Measurements from ENCODE around the gene CAMKK1.

Gene CAMKK1

DNA sequence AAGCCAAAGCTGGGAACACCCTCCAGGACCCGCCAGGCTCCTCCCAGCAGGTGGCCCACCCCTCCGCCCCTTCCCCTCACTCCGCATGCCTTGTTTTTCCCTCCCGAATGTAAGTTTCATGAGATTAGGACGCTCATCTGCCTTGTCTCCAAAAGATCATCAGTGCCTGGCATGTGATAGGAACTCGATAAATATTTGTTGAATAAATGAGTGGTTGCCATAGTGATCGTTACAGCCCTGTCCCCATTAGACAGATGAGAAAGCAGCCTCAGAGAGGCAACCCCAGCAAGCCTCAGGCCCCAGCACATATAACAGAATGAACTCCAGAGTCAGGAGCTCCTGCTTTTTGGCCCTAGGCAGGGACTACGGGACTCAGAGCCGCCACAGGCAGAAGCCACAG is 5.0 kb downstream of the CAMKK1 start:
- Histone ChIP-seq H2BK12ac (ENCODE audit: low read length in 2 of 2) (peak overlapping the region; percentile 26 to 69), H3K14ac (ENCODE audit: low read length in 2 of 2) (no peak overlapping the region), H3K9me3 (ENCODE audit: control insufficient read depth, low read length) (no peaks in the 10 kb centered on the region), H3K4ac (ENCODE audit: low read depth in 1 of 2, low read length in 2 of 2) (peak overlapping the region; percentile 57 to 66), H2AK5ac (ENCODE audit: low read length, severe bottlenecking) (peak overlapping the region; percentile 42), H3K79me1 (replicated peaks; ENCODE audit: low read length, poor library complexity, severe bottlenecking) (peaks cover 7% of the 10 kb centered on the region), H3K4me3 (ENCODE audit: insufficient read depth in 1 of 2, low read depth in 1 of 2, low read length in 2 of 2) (no peak overlapping the region), H3K18ac (ENCODE audit: low read depth in 1 of 2, low read length in 2 of 2) (peak overlapping the region; percentile 49 to 78), H3K4me2 (ENCODE audit: low read length, poor library complexity, severe bottlenecking) (no peak overlapping the region), H3K36me3 (ENCODE audit: control insufficient read depth in 1 of 2, insufficient read depth in 2 of 2, low read depth in 1 of 2, low read length in 2 of 2) (peaks cover 24 to 33% of the 10 kb centered on the region in 2 experiments), H3K9ac (ENCODE audit: low read length) (peak overlapping the region; percentile 88), H4K91ac (ENCODE audit: low read length) (peak overlapping the region; percentile 74), H4K8ac (ENCODE audit: low read length) (peak overlapping the region; percentile 52), H3K27me3 (ENCODE audit: control insufficient read depth in 1 of 2, insufficient read depth in 1 of 2, low read length in 2 of 2) (no peaks in the 10 kb centered on the region), H2BK5ac (ENCODE audit: low read depth, low read length, poor library complexity, severe bottlenecking) (no peak overlapping the region), H2AFZ (ENCODE audit: low read depth, low read length) (no peak overlapping the region), H2BK15ac (ENCODE audit: low read depth, poor library complexity, severe bottlenecking) (peak overlapping the region; percentile 63), H3K27ac (ENCODE audit: low read length, poor library complexity, severe bottlenecking) (peak overlapping the region; percentile 56), H3K23ac (ENCODE audit: low read length in 2 of 2) (no peak overlapping the region), H3K4me1 (ENCODE audit: control insufficient read depth, insufficient read depth, low read depth, low read length) (peaks cover 81% of the 10 kb centered on the region), H2BK120ac (ENCODE audit: low read depth, low read length) (peak overlapping the region; percentile 55)
- peak; percentile 21 for DNase-seq
- whole genome bisulfite sequencing: 81% methylated on average over 9 of the region's 9 CpGs

DNA sequence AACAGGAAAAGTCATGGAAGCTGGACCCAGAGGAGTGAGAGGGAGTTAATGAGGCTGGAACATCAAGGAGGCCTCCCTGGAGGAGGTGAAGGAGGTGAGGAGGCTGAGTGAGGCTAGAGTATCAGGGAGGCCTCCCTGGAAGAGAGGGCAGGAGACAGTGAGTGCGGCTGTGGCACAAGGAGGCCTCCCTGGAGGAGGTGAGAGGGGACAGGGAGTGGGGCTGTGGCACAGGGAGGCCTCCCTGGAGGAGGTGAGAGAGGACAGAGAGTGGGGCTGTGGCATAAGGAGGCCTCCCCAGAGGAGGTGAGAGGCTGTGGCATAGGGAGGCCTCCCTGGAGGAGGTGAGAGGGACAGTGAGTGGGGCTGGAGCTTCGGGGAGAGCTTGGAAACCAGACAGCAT is 5.5 kb downstream of the CAMKK1 start:
- Histone ChIP-seq H3K9me3 (ENCODE audit: control insufficient read depth, low read length) (no peaks in the 10 kb centered on the region), H3K9ac (ENCODE audit: low read length) (peak overlapping the region; percentile 88), H3K27me3 (ENCODE audit: control insufficient read depth in 1 of 2, insufficient read depth in 1 of 2, low read length in 2 of 2) (no peaks in the 10 kb centered on the region), H3K27ac (ENCODE audit: low read length, poor library complexity, severe bottlenecking) (no peak overlapping the region), H4K8ac (ENCODE audit: low read length) (peak overlapping the region; percentile 46), H2BK5ac (ENCODE audit: low read depth, low read length, poor library complexity, severe bottlenecking) (no peak overlapping the region), H3K23ac (ENCODE audit: low read length in 2 of 2) (no peak overlapping the region), H3K4me2 (ENCODE audit: low read length, poor library complexity, severe bottlenecking) (no peak overlapping the region), H2AK5ac (ENCODE audit: low read length, severe bottlenecking) (peak overlapping the region; percentile 42), H3K79me1 (replicated peaks; ENCODE audit: low read length, poor library complexity, severe bottlenecking) (peaks cover 7% of the 10 kb centered on the region), H3K14ac (ENCODE audit: low read length in 2 of 2) (peak overlapping the region in 1 of 2 experiments; percentile 5), H4K91ac (ENCODE audit: low read length) (peak overlapping the region; percentile 74), H3K36me3 (ENCODE audit: control insufficient read depth in 1 of 2, insufficient read depth in 2 of 2, low read depth in 1 of 2, low read length in 2 of 2) (peaks cover 29 to 37% of the 10 kb centered on the region in 2 experiments), H3K4me1 (ENCODE audit: control insufficient read depth, insufficient read depth, low read depth, low read length) (peaks cover 81% of the 10 kb centered on the region), H3K4me3 (ENCODE audit: insufficient read depth in 1 of 2, low read depth in 1 of 2, low read length in 2 of 2) (no peak overlapping the region), H2BK15ac (ENCODE audit: low read depth, poor library complexity, severe bottlenecking) (peak overlapping the region; percentile 6), H3K18ac (ENCODE audit: low read depth in 1 of 2, low read length in 2 of 2) (peak overlapping the region; percentile 25 to 71), H2AFZ (ENCODE audit: low read depth, low read length) (no peak overlapping the region), H3K4ac (ENCODE audit: low read depth in 1 of 2, low read length in 2 of 2) (peak overlapping the region in 1 of 2 experiments; percentile 51), H2BK12ac (ENCODE audit: low read length in 2 of 2) (peak overlapping the region; percentile 26 to 69), H2BK120ac (ENCODE audit: low read depth, low read length) (peak overlapping the region; percentile 37)
- no peak for DNase-seq
- WGBS: 89% methylated on average over 2 of the region's 2 CpGs

DNA sequence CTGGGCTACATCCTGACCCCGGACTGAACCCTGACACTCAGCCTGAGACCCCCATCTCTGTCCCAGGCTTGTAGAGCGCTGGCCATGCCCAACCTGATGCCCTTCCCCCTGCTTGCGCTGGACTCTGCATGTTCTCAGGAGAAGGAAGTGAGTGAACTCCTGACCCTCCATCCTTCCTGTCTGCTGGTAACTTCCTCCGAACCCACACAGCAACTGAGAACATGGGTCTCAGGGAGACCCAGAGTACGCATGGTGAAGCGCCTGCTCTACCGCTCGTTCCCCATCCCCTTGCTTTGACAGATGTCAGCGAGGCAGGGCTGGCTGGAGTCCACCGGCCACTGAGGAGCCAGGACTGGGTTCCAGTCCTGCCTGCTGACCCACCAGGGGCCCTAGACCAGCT is 6.1 kb downstream of the CAMKK1 start:
- Histone ChIP-seq H4K8ac (ENCODE audit: low read length) (no peak overlapping the region), H3K27me3 (ENCODE audit: control insufficient read depth in 1 of 2, insufficient read depth in 1 of 2, low read length in 2 of 2) (no peaks in the 10 kb centered on the region), H3K27ac (ENCODE audit: low read length, poor library complexity, severe bottlenecking) (no peak overlapping the region), H3K4me1 (ENCODE audit: control insufficient read depth, insufficient read depth, low read depth, low read length) (peaks cover 78% of the 10 kb centered on the region), H2BK15ac (ENCODE audit: low read depth, poor library complexity, severe bottlenecking) (no peak overlapping the region), H3K23ac (ENCODE audit: low read length in 2 of 2) (no peak overlapping the region), H3K4ac (ENCODE audit: low read depth in 1 of 2, low read length in 2 of 2) (peak overlapping the region in 1 of 2 experiments; percentile 8), H3K9ac (ENCODE audit: low read length) (peak overlapping the region; percentile 88), H2BK120ac (ENCODE audit: low read depth, low read length) (no peak overlapping the region), H3K18ac (ENCODE audit: low read depth in 1 of 2, low read length in 2 of 2) (peak overlapping the region in 1 of 2 experiments; percentile 71), H4K91ac (ENCODE audit: low read length) (no peak overlapping the region), H3K14ac (ENCODE audit: low read length in 2 of 2) (no peak overlapping the region), H2AK5ac (ENCODE audit: low read length, severe bottlenecking) (peak overlapping the region; percentile 42), H2BK5ac (ENCODE audit: low read depth, low read length, poor library complexity, severe bottlenecking) (no peak overlapping the region), H2AFZ (ENCODE audit: low read depth, low read length) (no peak overlapping the region), H3K36me3 (ENCODE audit: control insufficient read depth in 1 of 2, insufficient read depth in 2 of 2, low read depth in 1 of 2, low read length in 2 of 2) (peaks cover 35 to 42% of the 10 kb centered on the region in 2 experiments), H3K9me3 (ENCODE audit: control insufficient read depth, low read length) (no peaks in the 10 kb centered on the region), H2BK12ac (ENCODE audit: low read length in 2 of 2) (peak overlapping the region; percentile 11 to 69), H3K4me2 (ENCODE audit: low read length, poor library complexity, severe bottlenecking) (no peak overlapping the region), H3K4me3 (ENCODE audit: insufficient read depth in 1 of 2, low read depth in 1 of 2, low read length in 2 of 2) (no peak overlapping the region), H3K79me1 (replicated peaks; ENCODE audit: low read length, poor library complexity, severe bottlenecking) (peaks cover 7% of the 10 kb centered on the region)
- 82% methylated on average over 10 of the region's 10 CpGs for WGBS
- DNase-seq: no peak

DNA sequence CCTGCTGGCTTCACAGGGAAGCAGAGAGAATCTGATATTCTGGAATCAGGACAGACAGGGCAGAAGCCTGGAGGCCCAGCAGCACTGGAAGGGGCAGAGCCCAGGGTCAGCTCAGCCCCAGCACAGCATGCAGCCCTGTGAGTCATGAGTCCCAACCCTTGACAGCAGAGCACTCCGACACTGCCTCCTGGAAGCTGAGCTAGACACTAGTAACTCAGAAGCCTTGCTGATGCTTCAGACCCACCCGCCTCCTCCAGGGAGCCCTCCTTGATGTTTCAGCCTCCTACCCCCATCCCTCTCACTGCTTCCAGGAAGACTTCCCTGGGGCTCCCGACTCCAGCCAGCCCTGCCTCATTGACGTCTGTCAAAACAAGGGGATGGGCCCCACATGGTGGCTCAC is 6.9 kb downstream of the CAMKK1 start:
- Histone ChIP-seq H3K9me3 (ENCODE audit: control insufficient read depth, low read length) (no peaks in the 10 kb centered on the region), H3K23ac (ENCODE audit: low read length in 2 of 2) (no peak overlapping the region), H2BK15ac (ENCODE audit: low read depth, poor library complexity, severe bottlenecking) (no peak overlapping the region), H4K91ac (ENCODE audit: low read length) (no peak overlapping the region), H3K27ac (ENCODE audit: low read length, poor library complexity, severe bottlenecking) (peak overlapping the region; percentile 63), H3K9ac (ENCODE audit: low read length) (peak overlapping the region; percentile 68), H3K79me1 (replicated peaks; ENCODE audit: low read length, poor library complexity, severe bottlenecking) (peaks cover 9% of the 10 kb centered on the region), H3K4me1 (ENCODE audit: control insufficient read depth, insufficient read depth, low read depth, low read length) (peaks cover 70% of the 10 kb centered on the region), H3K27me3 (ENCODE audit: control insufficient read depth in 1 of 2, insufficient read depth in 1 of 2, low read length in 2 of 2) (no peaks in the 10 kb centered on the region), H3K4ac (ENCODE audit: low read depth in 1 of 2, low read length in 2 of 2) (no peak overlapping the region), H3K18ac (ENCODE audit: low read depth in 1 of 2, low read length in 2 of 2) (no peak overlapping the region), H3K4me3 (ENCODE audit: insufficient read depth in 1 of 2, low read depth in 1 of 2, low read length in 2 of 2) (no peak overlapping the region), H3K14ac (ENCODE audit: low read length in 2 of 2) (no peak overlapping the region), H2BK120ac (ENCODE audit: low read depth, low read length) (no peak overlapping the region), H2BK5ac (ENCODE audit: low read depth, low read length, poor library complexity, severe bottlenecking) (no peak overlapping the region), H3K36me3 (ENCODE audit: control insufficient read depth in 1 of 2, insufficient read depth in 2 of 2, low read depth in 1 of 2, low read length in 2 of 2) (peaks cover 43 to 48% of the 10 kb centered on the region in 2 experiments), H3K4me2 (ENCODE audit: low read length, poor library complexity, severe bottlenecking) (peak overlapping the region; percentile 4), H2BK12ac (ENCODE audit: low read length in 2 of 2) (peak overlapping the region in 1 of 2 experiments; percentile 11), H2AK5ac (ENCODE audit: low read length, severe bottlenecking) (no peak overlapping the region), H2AFZ (ENCODE audit: low read depth, low read length) (no peak overlapping the region), H4K8ac (ENCODE audit: low read length) (no peak overlapping the region)
- 58% methylated on average over 4 of the region's 4 CpGs for WGBS
- peak; percentile 81 for DNase-seq
